ENCODE data around the gene ARHGAP10.

- TF ChIP-seq, protein P1, sequence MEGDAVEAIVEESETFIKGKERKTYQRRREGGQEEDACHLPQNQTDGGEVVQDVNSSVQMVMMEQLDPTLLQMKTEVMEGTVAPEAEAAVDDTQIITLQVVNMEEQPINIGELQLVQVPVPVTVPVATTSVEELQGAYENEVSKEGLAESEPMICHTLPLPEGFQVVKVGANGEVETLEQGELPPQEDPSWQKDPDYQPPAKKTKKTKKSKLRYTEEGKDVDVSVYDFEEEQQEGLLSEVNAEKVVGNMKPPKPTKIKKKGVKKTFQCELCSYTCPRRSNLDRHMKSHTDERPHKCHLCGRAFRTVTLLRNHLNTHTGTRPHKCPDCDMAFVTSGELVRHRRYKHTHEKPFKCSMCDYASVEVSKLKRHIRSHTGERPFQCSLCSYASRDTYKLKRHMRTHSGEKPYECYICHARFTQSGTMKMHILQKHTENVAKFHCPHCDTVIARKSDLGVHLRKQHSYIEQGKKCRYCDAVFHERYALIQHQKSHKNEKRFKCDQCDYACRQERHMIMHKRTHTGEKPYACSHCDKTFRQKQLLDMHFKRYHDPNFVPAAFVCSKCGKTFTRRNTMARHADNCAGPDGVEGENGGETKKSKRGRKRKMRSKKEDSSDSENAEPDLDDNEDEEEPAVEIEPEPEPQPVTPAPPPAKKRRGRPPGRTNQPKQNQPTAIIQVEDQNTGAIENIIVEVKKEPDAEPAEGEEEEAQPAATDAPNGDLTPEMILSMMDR (IDR thresholded peaks at IDR 0.05): no peak
- TF ChIP-seq EZH2 (IDR thresholded peaks at IDR 0.05): no peak
Observed at GRCh38 chr4:147863111-147863747, 131.3 kb downstream of the ARHGAP10 start.

All from neural progenitor cell (in vitro differentiated cells).